Measurements from ENCODE around the gene ZNF749. TPM values are rescaled to one million over a fixed set of nuclear protein-coding genes. Genes with fewer than 3 reads are reported as not detected.

Gene ZNF749
- total RNA-seq, 5 donors from 2014 or later (not counting 1 experiment from before 2014, with no cell fraction given) = 6.8 to 21.3 (median 18.2) TPM

GRCh38 chr19:57452307-57452706, 17.2 kb downstream of the ZNF749 start:
- peaks cover 9 to 48% (median 40%) of the 10 kb centered on the region in 3 donors for H3K9me3 Mint-ChIP-seq
- peaks cover 7% of the 10 kb centered on the region for H3K9me3 ChIP-seq

GRCh38 chr19:57465680-57466381, 30.7 kb downstream of the ZNF749 start:
- no peak overlapping the region for H3K27ac ChIP-seq (ENCODE audit: low read length)
- WGBS (ENCODE audit: insufficient coverage) = 95% methylated on average over 2 of the region's 5 CpGs
- Mint-ChIP-seq H3K27ac (no peak overlapping the region), H3K27me3 (no peaks in the 10 kb centered on the region), H3K4me1 (no peaks in the 10 kb centered on the region), H3K36me3 (peaks cover 38% of the 10 kb centered on the region), H3K9me3 (peaks cover 29 to 66% (median 45%) of the 10 kb centered on the region in 3 donors), H3K4me3 (no peak overlapping the region)
- DNase-seq (peak in 5 of 35 experiments; percentile 3 to 54 (median 11)), ATAC-seq (replicated peaks in 1 of 4) (peak in 2 of 4 experiments; percentile 42 to 52)
- peaks cover 12% of the 10 kb centered on the region for H3K9me3 ChIP-seq
- H3K4me3 ChIP-seq (ENCODE audit: control insufficient read depth in 1 of 2, extremely low read depth in 1 of 2, low read length in 1 of 2) = no peak overlapping the region
- no peaks in the 10 kb centered on the region for H3K4me1 ChIP-seq (ENCODE audit: control insufficient read depth in 1 of 2, extremely low read depth in 1 of 2, insufficient read depth in 2 of 2, low read length in 2 of 2)
- no peaks in the 10 kb centered on the region for H3K36me3 ChIP-seq (ENCODE audit: control insufficient read depth in 2 of 2, extremely low read depth in 1 of 2, insufficient read depth in 1 of 2, low read length in 1 of 2)
- POLR2A ChIA-PET = no interaction called here
- CTCF ChIA-PET = interaction anchor here (0.6 to 0.7 kb wide), 3 partner anchors 56 to 822 kb away, joined by 3 to 7 read pairs (median 5); no protein-coding TSS in a partner anchor
- H3K27me3 ChIP-seq (replicated peaks in 1 of 2; ENCODE audit: control insufficient read depth in 2 of 2, extremely low read depth in 1 of 2, insufficient read depth in 2 of 2, low read length in 1 of 2) = no peaks in the 10 kb centered on the region

More at GRCh38 chr19:57452307-57452706, 17.2 kb downstream of the ZNF749 start:
- H3K36me3 Mint-ChIP-seq = peaks cover 31% of the 10 kb centered on the region
- no CpG with 5 or more reads among the region's 3 CpGs for WGBS (ENCODE audit: insufficient coverage)
- Histone ChIP-seq H3K4me1 (ENCODE audit: control insufficient read depth in 1 of 2, extremely low read depth in 1 of 2, insufficient read depth in 2 of 2, low read length in 2 of 2) (no peaks in the 10 kb centered on the region), H3K4me3 (ENCODE audit: control insufficient read depth in 1 of 2, extremely low read depth in 1 of 2, low read length in 1 of 2) (no peak overlapping the region), H3K27ac (ENCODE audit: low read length) (no peak overlapping the region), H3K27me3 (replicated peaks in 1 of 2; ENCODE audit: control insufficient read depth in 2 of 2, extremely low read depth in 1 of 2, insufficient read depth in 2 of 2, low read length in 1 of 2) (no peaks in the 10 kb centered on the region), H3K36me3 (ENCODE audit: control insufficient read depth in 2 of 2, extremely low read depth in 1 of 2, insufficient read depth in 1 of 2, low read length in 1 of 2) (peaks cover 0 to 3% of the 10 kb centered on the region in 2 donors)
- DNase-seq (no peak), ATAC-seq (replicated peaks in 1 of 4) (no peak)
- no peak overlapping the region for H3K27ac Mint-ChIP-seq
- no peaks in the 10 kb centered on the region for H3K4me1 Mint-ChIP-seq
- CTCF ChIA-PET = no interaction called here
- POLR2A ChIA-PET = no interaction called here
- H3K27me3 Mint-ChIP-seq = no peaks in the 10 kb centered on the region
- no peak overlapping the region for H3K4me3 Mint-ChIP-seq

- H3K9me3 ChIP-seq = peaks cover 13% of the 10 kb centered on the region
- no peak overlapping the region for H3K27ac ChIP-seq (ENCODE audit: low read length)
- ChIA-PET POLR2A (no interaction called here), CTCF (interaction anchor here in 1 of 2 donors (1.3 kb wide), 1 partner anchor 11 kb away, joined by 3 read pairs; the partner anchor contains the start of gene ZNF772)
- DNase-seq (no peak), ATAC-seq (replicated peaks in 1 of 4) (no peak)
- Mint-ChIP-seq H3K4me3 (no peak overlapping the region), H3K4me1 (no peaks in the 10 kb centered on the region), H3K27ac (no peak overlapping the region), H3K36me3 (peaks cover 36% of the 10 kb centered on the region), H3K9me3 (peaks cover 28 to 64% (median 46%) of the 10 kb centered on the region in 3 donors), H3K27me3 (no peaks in the 10 kb centered on the region)
- H3K36me3 ChIP-seq (ENCODE audit: control insufficient read depth in 2 of 2, extremely low read depth in 1 of 2, insufficient read depth in 1 of 2, low read length in 1 of 2) = no peaks in the 10 kb centered on the region
- no peaks in the 10 kb centered on the region for H3K4me1 ChIP-seq (ENCODE audit: control insufficient read depth in 1 of 2, extremely low read depth in 1 of 2, insufficient read depth in 2 of 2, low read length in 2 of 2)
- no peak overlapping the region for H3K4me3 ChIP-seq (ENCODE audit: control insufficient read depth in 1 of 2, extremely low read depth in 1 of 2, low read length in 1 of 2)
- 100% methylated on average over 3 of the region's 5 CpGs for WGBS (ENCODE audit: insufficient coverage)
- no peaks in the 10 kb centered on the region for H3K27me3 ChIP-seq (replicated peaks in 1 of 2; ENCODE audit: control insufficient read depth in 2 of 2, extremely low read depth in 1 of 2, insufficient read depth in 2 of 2, low read length in 1 of 2)
Observed at GRCh38 chr19:57466489-57466888, 31.4 kb downstream of the ZNF749 start.

GRCh38 chr19:57473646-57474045, 38.5 kb downstream of the ZNF749 start:
- Mint-ChIP-seq H3K4me3 (no peak overlapping the region), H3K27ac (no peak overlapping the region), H3K4me1 (peaks cover 19 to 22% (median 20%) of the 10 kb centered on the region in 3 donors), H3K27me3 (no peaks in the 10 kb centered on the region), H3K9me3 (peaks cover 22 to 76% (median 65%) of the 10 kb centered on the region in 3 donors), H3K36me3 (peaks cover 79% of the 10 kb centered on the region)
- Histone ChIP-seq H3K9me3 (peaks cover 28% of the 10 kb centered on the region), H3K4me1 (ENCODE audit: control insufficient read depth in 1 of 2, extremely low read depth in 1 of 2, insufficient read depth in 2 of 2, low read length in 2 of 2) (peaks cover 5 to 18% of the 10 kb centered on the region in 2 experiments), H3K4me3 (ENCODE audit: control insufficient read depth in 1 of 2, extremely low read depth in 1 of 2, low read length in 1 of 2) (no peak overlapping the region), H3K36me3 (ENCODE audit: control insufficient read depth in 2 of 2, extremely low read depth in 1 of 2, insufficient read depth in 1 of 2, low read length in 1 of 2) (peaks cover 10 to 16% of the 10 kb centered on the region in 2 donors), H3K27ac (ENCODE audit: low read length) (no peak overlapping the region), H3K27me3 (replicated peaks in 1 of 2; ENCODE audit: control insufficient read depth in 2 of 2, extremely low read depth in 1 of 2, insufficient read depth in 2 of 2, low read length in 1 of 2) (peaks cover 0 to 4% of the 10 kb centered on the region in 2 experiments)
- DNase-seq (no peak), ATAC-seq (replicated peaks in 1 of 4) (no peak)
- WGBS (ENCODE audit: insufficient coverage) = 100% methylated on average over 3 of the region's 4 CpGs
- ChIA-PET CTCF (interaction anchor here (0.6 kb wide), 2 partner anchors 15 to 39 kb away, joined by 3 to 13 read pairs; no protein-coding TSS in a partner anchor), POLR2A (no interaction called here)

GRCh38 chr19:57477191-57478008, 42.3 kb downstream of the ZNF749 start, which contains the start of gene ZNF772:
ZNF772 (minus strand) TSS chr19:57477566; CDS start chr19:57477309, 257 bp downstream.
- peaks cover 5 to 18% of the 10 kb centered on the region in 2 experiments for H3K4me1 ChIP-seq (ENCODE audit: control insufficient read depth in 1 of 2, extremely low read depth in 1 of 2, insufficient read depth in 2 of 2, low read length in 2 of 2)
- peaks cover 0 to 4% of the 10 kb centered on the region in 2 experiments for H3K27me3 ChIP-seq (replicated peaks in 1 of 2; ENCODE audit: control insufficient read depth in 2 of 2, extremely low read depth in 1 of 2, insufficient read depth in 2 of 2, low read length in 1 of 2)
- peaks cover 10 to 16% of the 10 kb centered on the region in 2 donors for H3K36me3 ChIP-seq (ENCODE audit: control insufficient read depth in 2 of 2, extremely low read depth in 1 of 2, insufficient read depth in 1 of 2, low read length in 1 of 2)
- CTCF ChIA-PET = interaction anchor here in 1 of 2 donors (0.6 to 1.1 kb wide), 3 partner anchors 10 to 335 kb away, joined by 3 to 5 read pairs (median 3); partner anchors contain the start of gene ZNF773
- H3K36me3 Mint-ChIP-seq = peaks cover 61% of the 10 kb centered on the region
- ATAC-seq (replicated peaks in 1 of 4) (peak; percentile 100), DNase-seq (peak; percentile 63 to 94 (median 88))
- H3K9me3 ChIP-seq = peaks cover 23% of the 10 kb centered on the region
- peak within 1 kb of the TSS; percentile 42 for H3K27ac ChIP-seq (ENCODE audit: low read length)
- peaks cover 25 to 55% (median 48%) of the 10 kb centered on the region in 3 donors for H3K9me3 Mint-ChIP-seq
- H3K4me1 Mint-ChIP-seq = peaks cover 19 to 22% (median 20%) of the 10 kb centered on the region in 3 donors
- POLR2A ChIA-PET = no interaction called here
- H3K27me3 Mint-ChIP-seq = no peaks in the 10 kb centered on the region
- 4% methylated on average over 26 of the region's 38 CpGs for WGBS (ENCODE audit: insufficient coverage)
- H3K4me3 ChIP-seq (ENCODE audit: control insufficient read depth in 1 of 2, extremely low read depth in 1 of 2, low read length in 1 of 2) = peak within 1 kb of the TSS; percentile 64 to 81
- H3K27ac Mint-ChIP-seq = peak within 1 kb of the TSS; percentile 87 to 90
- H3K4me3 Mint-ChIP-seq = peak within 1 kb of the TSS; percentile 84 to 93 (median 88)
